Measurements from ENCODE around the gene PKP3. TPM values are rescaled to one million over a fixed set of nuclear protein-coding genes. Genes with fewer than 3 reads are reported as not detected.
"Not testable (repeated sequence)": the region's sequence is repeated elsewhere in the genome, so short reads cannot be mapped to it uniquely, and the experiment has no call there.

Gene PKP3
- total RNA-seq, 1 experiment from 2014 or later, result 284 TPM

- peak; percentile 49 for DNase-seq (ENCODE audit: low spot score)
Observed at GRCh38 chr11:394858-395655, 1.0 kb downstream of the PKP3 start.

- DNase-seq (ENCODE audit: low spot score), result no peak
Observed at GRCh38 chr11:395866-396265, 1.9 kb downstream of the PKP3 start.

- peak; percentile 52 for DNase-seq (ENCODE audit: low spot score)
Observed at GRCh38 chr11:396511-396947, 2.5 kb downstream of the PKP3 start.

GRCh38 chr11:396948-397548 is 3.0 kb downstream of the PKP3 start:
- DNase-seq (ENCODE audit: low spot score), result no peak

GRCh38 chr11:398826-399225 is 4.8 kb downstream of the PKP3 start:
- DNase-seq (ENCODE audit: low spot score), result no peak

GRCh38 chr11:399731-400211 is 5.8 kb downstream of the PKP3 start:
- DNase-seq (ENCODE audit: low spot score), result no peak

GRCh38 chr11:400241-400689 is 6.3 kb downstream of the PKP3 start:
- DNase-seq (ENCODE audit: low spot score), result no peak

- DNase-seq (ENCODE audit: low spot score), result not testable (repeated sequence)
Observed at GRCh38 chr11:401196-401595, 7.2 kb downstream of the PKP3 start.

- no peak for DNase-seq (ENCODE audit: low spot score)
Observed at GRCh38 chr11:403021-403760, 9.2 kb downstream of the PKP3 start.

- DNase-seq (ENCODE audit: low spot score), result no peak
Observed at GRCh38 chr11:403761-404431, 9.9 kb downstream of the PKP3 start.

- DNase-seq (ENCODE audit: low spot score), result no peak
Observed at GRCh38 chr11:404551-405264, 10.7 kb downstream of the PKP3 start.

GRCh38 chr11:405323-405953 is 11.4 kb downstream of the PKP3 start:
- DNase-seq (ENCODE audit: low spot score), result no peak

- DNase-seq (ENCODE audit: low spot score), result no peak
Observed at GRCh38 chr11:405954-406795, 12.2 kb downstream of the PKP3 start.

- peak; percentile 87 for DNase-seq (ENCODE audit: low spot score)
Observed at GRCh38 chr11:406796-407650, 13.0 kb downstream of the PKP3 start.

GRCh38 chr11:407651-408123 is 13.7 kb downstream of the PKP3 start:
- no peak for DNase-seq (ENCODE audit: low spot score)

GRCh38 chr11:408154-409007 is 14.4 kb downstream of the PKP3 start:
- peak; percentile 13 for DNase-seq (ENCODE audit: low spot score)

GRCh38 chr11:409008-409599 is 15.1 kb downstream of the PKP3 start:
- no peak for DNase-seq (ENCODE audit: low spot score)
